HL-60 (cell line): Measurements from ENCODE around the gene FOXN1.

Experiments
- DNase-seq, 2 experiments: peaks; one replicate each; pipeline ENCODE4 v3.0.0-alpha.2; 2010 to 2020; ENCODE audit warnings: low read depth in 1 of 2, low spot score in 1 of 2
- H3K27ac ChIP-seq: fragments of 250-450 bp; sonication (Bioruptor Pico); replicated peaks from 2 replicates; pipeline ENCODE4 v1.5.1; 2020; ENCODE audit warnings: mild to moderate bottlenecking, moderate library complexity
- H3K27me3 ChIP-seq: fragments of 250-450 bp; sonication (Bioruptor Pico); 2 replicates; pipeline ENCODE4 v1.5.1; 2021; ENCODE audit warnings: mild to moderate bottlenecking, moderate library complexity; ENCODE audit not compliant: insufficient read depth, poor library complexity, severe bottlenecking
- H3K4me3 ChIP-seq: replicated peaks from 2 replicates; pipeline ENCODE4 v1.5.1; 2011; ENCODE audit warnings: mild to moderate bottlenecking, control low read depth, low read length; ENCODE audit not compliant: insufficient read depth
- GABPA ChIP-seq: IDR thresholded peaks from 2 replicates; pipeline ENCODE4 v1.6.1; 2012; ENCODE audit warnings: low read depth
- POLR2AphosphoS5 ChIP-seq: IDR thresholded peaks from 2 replicates; pipeline ENCODE4 v1.6.1; 2012; ENCODE audit warnings: low read depth
- REST ChIP-seq: IDR thresholded peaks from 2 replicates; pipeline ENCODE4 v1.6.1; 2012; ENCODE audit warnings: low read depth; ENCODE audit not compliant: insufficient replicate concordance
- SPI1 ChIP-seq: IDR thresholded peaks from 2 replicates; pipeline ENCODE4 v1.6.1; 2012; ENCODE audit warnings: low read depth, mild to moderate bottlenecking, borderline replicate concordance
- TF ChIP-seq, protein P1 (sequence below): IDR thresholded peaks from one replicate; pipeline ENCODE4 v1.5.1; 2011; ENCODE audit warnings: low read length, control low read depth, inconsistent platforms; ENCODE audit not compliant: insufficient read depth

The FOXN1 gene

DNA sequence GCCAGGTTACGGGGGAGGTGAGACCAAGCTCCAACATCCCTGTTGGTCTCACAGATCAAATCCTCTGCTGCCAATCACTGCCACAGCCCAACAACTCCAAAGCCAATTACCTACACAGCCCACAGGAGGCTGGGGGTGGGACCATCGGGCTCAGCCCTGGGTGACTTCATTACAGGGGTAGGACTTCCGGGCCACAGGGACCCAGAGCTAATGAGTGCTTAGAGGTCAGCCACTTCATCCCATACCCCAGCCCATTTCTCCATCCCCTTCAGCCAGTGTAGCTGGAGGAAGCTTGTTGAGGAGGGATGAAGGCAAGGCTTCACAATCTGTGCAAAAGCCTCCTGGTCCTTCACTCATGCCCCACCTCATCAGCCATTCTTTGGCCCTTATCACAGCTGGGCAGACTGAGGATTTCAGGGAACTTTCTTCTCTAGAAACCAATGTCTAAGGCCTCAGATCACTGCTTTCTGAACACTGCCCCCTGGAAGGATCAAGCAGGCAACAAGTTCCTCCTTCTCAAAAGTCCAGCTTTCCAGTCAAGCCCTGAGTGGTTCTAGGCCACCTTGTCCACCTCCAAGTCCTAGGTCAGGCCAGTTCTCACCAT lies 5.8 kb downstream of the FOXN1 start:
- H3K27me3 ChIP-seq: peaks cover 2% of the 10 kb centered on the region
- DNase-seq: no peak
- TF ChIP-seq, protein P1, sequence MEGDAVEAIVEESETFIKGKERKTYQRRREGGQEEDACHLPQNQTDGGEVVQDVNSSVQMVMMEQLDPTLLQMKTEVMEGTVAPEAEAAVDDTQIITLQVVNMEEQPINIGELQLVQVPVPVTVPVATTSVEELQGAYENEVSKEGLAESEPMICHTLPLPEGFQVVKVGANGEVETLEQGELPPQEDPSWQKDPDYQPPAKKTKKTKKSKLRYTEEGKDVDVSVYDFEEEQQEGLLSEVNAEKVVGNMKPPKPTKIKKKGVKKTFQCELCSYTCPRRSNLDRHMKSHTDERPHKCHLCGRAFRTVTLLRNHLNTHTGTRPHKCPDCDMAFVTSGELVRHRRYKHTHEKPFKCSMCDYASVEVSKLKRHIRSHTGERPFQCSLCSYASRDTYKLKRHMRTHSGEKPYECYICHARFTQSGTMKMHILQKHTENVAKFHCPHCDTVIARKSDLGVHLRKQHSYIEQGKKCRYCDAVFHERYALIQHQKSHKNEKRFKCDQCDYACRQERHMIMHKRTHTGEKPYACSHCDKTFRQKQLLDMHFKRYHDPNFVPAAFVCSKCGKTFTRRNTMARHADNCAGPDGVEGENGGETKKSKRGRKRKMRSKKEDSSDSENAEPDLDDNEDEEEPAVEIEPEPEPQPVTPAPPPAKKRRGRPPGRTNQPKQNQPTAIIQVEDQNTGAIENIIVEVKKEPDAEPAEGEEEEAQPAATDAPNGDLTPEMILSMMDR: no peak
- TF ChIP-seq REST: no peak
- no peak for TF ChIP-seq GABPA
- TF ChIP-seq SPI1: no peak
- no peak for TF ChIP-seq POLR2AphosphoS5

GRCh38 chr17:28513476-28513875 lies 7.3 kb downstream of the FOXN1 start:
- TF ChIP-seq POLR2AphosphoS5 (no peak), GABPA (no peak), SPI1 (no peak), REST (no peak)
- TF ChIP-seq, protein P1: no peak
- H3K27me3 ChIP-seq: peaks cover 2% of the 10 kb centered on the region

More for the DNA sequence above, 5.8 kb downstream of the FOXN1 start:
- no peak overlapping the region for H3K27ac ChIP-seq
- H3K4me3 ChIP-seq: no peak overlapping the region

GRCh38 chr17:28514561-28515002 lies 8.4 kb downstream of the FOXN1 start:
- no peak for TF ChIP-seq REST
- TF ChIP-seq SPI1: no peak
- TF ChIP-seq POLR2AphosphoS5: no peak
- TF ChIP-seq GABPA: no peak
- TF ChIP-seq, protein P1: no peak
- no peak for DNase-seq
- Histone ChIP-seq H3K4me3 (no peak overlapping the region), H3K27me3 (peaks cover 2% of the 10 kb centered on the region), H3K27ac (no peak overlapping the region)

More at GRCh38 chr17:28513476-28513875, 7.3 kb downstream of the FOXN1 start:
- no peak for DNase-seq
- H3K27ac ChIP-seq: no peak overlapping the region
- H3K4me3 ChIP-seq: no peak overlapping the region
